GM18520 (cell line): ENCODE results near the gene NR2F1-AS1.
A peak's percentile ranks its signal among the peaks of the same experiment; 100 is the strongest.

ENCODE experiments used
- ATAC-seq: cut with Tn5 transposase; IDR thresholded peaks from one replicate; pipeline ENCODE4 v1.9.1; 2021; ENCODE audit not compliant: unreplicated experiment

The NR2F1-AS1 gene

GRCh38 chr5:93589829-93590215 is 8.8 kb upstream of the NR2F1-AS1 start:
- ATAC-seq, result no peak

GRCh38 chr5:93589152-93589828 is 8.3 kb upstream of the NR2F1-AS1 start:
- no peak for ATAC-seq

- no peak for ATAC-seq
These were observed 7.5 kb upstream of the NR2F1-AS1 start for GRCh38 chr5:93588352-93589151.

GRCh38 chr5:93587597-93588351 is 6.8 kb upstream of the NR2F1-AS1 start:
- no peak for ATAC-seq

GRCh38 chr5:93586736-93587596 is 5.9 kb upstream of the NR2F1-AS1 start:
- ATAC-seq, result no peak

GRCh38 chr5:93585767-93586385 is 4.9 kb upstream of the NR2F1-AS1 start:
- no peak for ATAC-seq

GRCh38 chr5:93585041-93585766 is 4.2 kb upstream of the NR2F1-AS1 start:
- no peak for ATAC-seq

GRCh38 chr5:93584596-93585040 is 3.6 kb upstream of the NR2F1-AS1 start:
- no peak for ATAC-seq

- ATAC-seq, result peak; percentile 33
These were observed 3.0 kb upstream of the NR2F1-AS1 start for GRCh38 chr5:93583768-93584595.

- ATAC-seq, result no peak
These were observed 2.4 kb upstream of the NR2F1-AS1 start for GRCh38 chr5:93583439-93583767.

GRCh38 chr5:93582677-93583438 is 1.8 kb upstream of the NR2F1-AS1 start, which contains the start of gene NR2F1:
TSS of gene NR2F1 (plus strand) at chr5:93583222. CDS start at chr5:93585024, 1,802 bp downstream.
- ATAC-seq, result no peak

GRCh38 chr5:93582167-93582462 is 1.1 kb upstream of the NR2F1-AS1 start:
- ATAC-seq, result no peak

GRCh38 chr5:93580063-93580926 is 724 bp downstream of the NR2F1-AS1 start:
- no peak for ATAC-seq

- ATAC-seq, result no peak
These were observed 1.3 kb downstream of the NR2F1-AS1 start for GRCh38 chr5:93579692-93580062.

- ATAC-seq, result no peak
These were observed 2.0 kb downstream of the NR2F1-AS1 start for GRCh38 chr5:93578813-93579691.
